T1000 (cell line): ENCODE data around the gene APBB2.
A peak's percentile ranks its signal among the peaks of the same experiment; 100 is the strongest.

Experiments
- DNase-seq: peaks from one replicate; lab custom pipeline; 2025; ENCODE audit warnings: mixed read lengths; lab: John Stamatoyannopoulos, UW

The APBB2 gene

GRCh38 chr4:41189076-41189475 is 25.3 kb downstream of the APBB2 start:
- no peak for DNase-seq

DNA sequence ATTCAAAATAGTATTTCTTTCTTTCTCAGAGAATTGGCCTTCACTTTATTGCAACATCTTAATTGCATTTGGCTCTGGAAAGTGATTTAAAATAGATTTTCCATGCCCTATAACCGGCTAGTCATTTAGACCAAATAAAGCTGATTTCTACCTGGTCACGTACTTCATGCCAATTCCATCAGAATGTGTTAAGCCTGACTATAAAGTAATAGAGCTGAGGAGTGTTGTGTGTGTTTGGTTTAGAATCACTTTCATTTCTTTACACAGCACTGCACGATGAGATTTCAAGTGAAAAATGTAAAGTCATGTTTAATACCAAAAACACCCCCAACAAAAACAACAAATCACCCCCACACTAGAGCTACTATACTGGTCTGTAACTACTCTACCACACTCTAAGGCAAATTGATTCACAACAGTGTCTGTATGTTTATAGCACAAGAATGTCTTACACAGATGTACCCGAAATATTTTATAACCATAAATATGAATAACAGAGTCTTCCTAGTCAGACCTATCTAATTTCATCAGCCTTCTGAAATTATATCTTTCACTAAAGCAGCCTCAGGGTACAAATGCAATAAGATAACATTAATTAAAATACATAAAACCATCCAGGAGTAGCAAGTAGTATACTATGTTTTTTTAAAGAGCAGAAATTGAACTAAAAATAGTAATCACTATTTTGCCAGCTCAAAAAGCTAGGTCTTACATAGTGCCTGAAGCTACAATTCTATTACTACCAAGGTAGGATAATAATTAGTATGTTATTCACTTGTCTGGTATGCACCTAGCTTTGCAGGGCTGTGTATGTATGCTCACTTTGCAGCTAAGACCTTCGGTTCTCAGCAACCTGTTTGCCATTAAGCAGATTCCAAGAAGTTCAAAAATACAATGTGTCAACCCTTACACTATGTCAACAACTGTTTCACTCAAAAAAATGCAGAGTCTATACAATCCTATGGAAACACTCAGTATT is 28.4 kb downstream of the APBB2 start:
- no peak for DNase-seq

GRCh38 chr4:41184009-41184408 is 30.3 kb downstream of the APBB2 start:
- DNase-seq = no peak

- DNase-seq = no peak
These were observed 31.3 kb downstream of the APBB2 start for GRCh38 chr4:41183021-41183553.

DNA sequence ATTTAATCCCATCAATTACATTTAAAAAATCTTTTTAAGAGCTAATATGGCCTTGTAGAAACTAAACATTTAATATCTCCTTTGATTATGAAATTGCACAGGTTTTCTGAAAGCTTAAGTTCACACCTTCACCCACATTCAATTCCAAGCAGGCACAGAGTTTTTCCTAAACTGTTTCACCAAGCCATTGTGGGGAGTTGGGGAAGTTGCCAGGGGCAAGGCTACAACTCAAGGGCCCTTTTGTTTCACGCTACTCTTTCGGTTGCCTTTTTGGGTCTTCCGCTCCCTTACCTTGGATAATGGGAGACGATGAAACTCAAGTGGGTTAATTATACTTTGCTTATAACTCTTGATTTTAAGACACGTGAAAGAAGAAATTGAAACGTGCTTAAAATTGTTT is 33.3 kb downstream of the APBB2 start:
- no peak for DNase-seq

- DNase-seq = no peak
These were observed 34.7 kb downstream of the APBB2 start for GRCh38 chr4:41179498-41180195.

DNA sequence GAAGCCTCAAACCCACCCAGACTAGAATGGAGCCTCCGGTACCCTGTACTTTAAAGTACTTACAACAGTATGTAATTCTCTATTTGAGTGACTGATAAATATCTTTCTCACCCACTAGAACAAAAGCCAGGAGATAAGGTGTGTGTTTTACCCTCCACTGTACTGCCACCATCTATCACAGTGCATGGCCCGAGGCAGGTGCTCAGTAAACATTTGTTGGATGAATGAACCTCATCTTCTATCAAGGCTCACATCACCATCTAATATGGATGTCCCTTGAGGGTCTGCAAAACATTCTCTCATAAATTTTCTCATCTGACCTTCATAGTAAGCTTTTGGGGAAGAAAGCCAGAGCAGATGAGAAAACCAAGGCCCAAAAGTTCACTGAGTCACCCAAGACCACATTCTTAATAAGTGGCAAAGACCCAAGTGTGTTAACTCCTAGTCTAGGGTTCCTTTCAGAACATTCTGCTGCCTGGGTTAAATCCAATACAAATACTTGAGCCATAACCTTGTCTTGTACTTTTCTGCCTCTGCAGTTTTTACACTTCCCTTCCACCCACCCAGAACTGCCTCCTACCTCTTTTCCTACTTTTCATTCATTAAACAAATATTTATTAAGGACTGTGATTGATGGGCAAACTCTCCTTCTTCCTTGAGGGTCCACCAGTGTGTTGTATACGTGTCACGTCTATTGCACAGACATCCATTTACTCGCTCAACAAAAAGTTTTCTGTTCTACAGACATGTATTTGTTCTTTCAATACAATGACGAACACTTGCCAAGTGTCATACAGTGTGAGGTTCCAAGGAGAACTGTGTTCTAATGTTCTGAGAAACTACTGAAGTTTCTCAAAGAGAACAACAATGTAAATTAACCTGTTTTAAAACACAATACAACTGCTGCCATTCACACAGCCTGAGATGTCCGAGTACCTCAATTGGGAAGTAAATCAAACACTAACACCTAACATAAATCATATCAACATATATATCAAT is 35.7 kb downstream of the APBB2 start:
- peak; percentile 50 for DNase-seq

- peak; percentile 31 for DNase-seq
These were observed 37.3 kb downstream of the APBB2 start for GRCh38 chr4:41177016-41177415.

DNA sequence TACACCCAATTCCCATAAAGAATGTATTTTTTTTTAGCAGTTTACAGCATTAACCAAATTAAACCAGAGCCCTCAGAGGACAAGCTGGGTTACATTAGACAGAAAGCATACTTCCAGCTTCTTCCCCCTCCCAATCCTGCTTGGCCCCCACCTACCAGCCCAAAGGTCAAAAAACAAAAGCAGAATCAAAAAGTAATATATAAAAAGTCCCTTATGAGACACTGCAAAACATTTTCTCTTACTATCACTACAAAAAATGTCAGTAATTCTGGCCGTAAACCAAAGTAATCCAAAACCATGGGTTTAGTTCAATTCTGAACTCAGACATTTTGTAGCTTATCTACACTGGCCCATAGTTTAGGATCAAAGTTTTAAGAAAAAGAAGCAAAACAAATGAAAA is 38.0 kb downstream of the APBB2 start:
- DNase-seq = no peak

GRCh38 chr4:41175794-41176193 is 38.5 kb downstream of the APBB2 start:
- no peak for DNase-seq

GRCh38 chr4:41174444-41174843 is 39.9 kb downstream of the APBB2 start:
- no peak for DNase-seq

GRCh38 chr4:41172786-41173185 is 41.6 kb downstream of the APBB2 start:
- DNase-seq = no peak

- no peak for DNase-seq
These were observed 45.0 kb downstream of the APBB2 start for GRCh38 chr4:41169256-41169800.

DNA sequence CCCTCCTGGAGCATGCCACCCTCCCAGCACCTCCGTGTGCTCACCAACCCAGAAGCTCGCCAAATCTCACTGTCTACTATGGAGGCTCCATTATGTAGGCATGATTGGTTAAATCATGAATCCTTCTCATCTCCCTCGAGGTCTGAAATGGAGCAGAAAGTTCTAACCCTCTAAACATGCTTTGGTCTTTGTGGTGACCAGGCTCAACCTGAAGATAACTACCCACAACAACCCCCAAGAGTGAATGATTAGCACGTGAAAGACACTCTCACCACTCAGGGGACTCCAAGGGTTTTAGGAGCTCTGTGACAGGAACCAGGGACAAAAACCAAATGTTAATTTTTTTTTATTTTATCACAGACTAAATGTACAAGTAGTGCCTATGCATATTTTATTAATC is 47.2 kb downstream of the APBB2 start:
- DNase-seq = no peak

DNA sequence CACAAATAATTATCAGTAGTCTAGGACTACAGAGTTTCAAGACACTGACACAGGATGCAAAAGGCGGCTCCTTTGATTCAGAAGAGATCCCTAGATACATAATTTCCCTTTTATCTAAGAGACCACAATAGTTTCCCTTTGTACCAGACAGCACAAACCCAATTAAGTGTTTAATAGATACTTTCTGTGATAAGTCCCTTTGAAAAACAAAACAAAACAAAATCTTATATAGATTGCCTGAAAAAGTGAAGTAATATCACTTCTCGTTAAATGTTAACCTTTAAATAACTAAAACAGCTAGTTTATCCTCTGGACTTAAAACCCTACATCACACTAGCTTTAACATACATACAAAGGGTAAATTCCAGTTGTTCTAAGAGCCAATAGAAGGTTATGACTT is 49.9 kb downstream of the APBB2 start:
- DNase-seq = no peak

DNA sequence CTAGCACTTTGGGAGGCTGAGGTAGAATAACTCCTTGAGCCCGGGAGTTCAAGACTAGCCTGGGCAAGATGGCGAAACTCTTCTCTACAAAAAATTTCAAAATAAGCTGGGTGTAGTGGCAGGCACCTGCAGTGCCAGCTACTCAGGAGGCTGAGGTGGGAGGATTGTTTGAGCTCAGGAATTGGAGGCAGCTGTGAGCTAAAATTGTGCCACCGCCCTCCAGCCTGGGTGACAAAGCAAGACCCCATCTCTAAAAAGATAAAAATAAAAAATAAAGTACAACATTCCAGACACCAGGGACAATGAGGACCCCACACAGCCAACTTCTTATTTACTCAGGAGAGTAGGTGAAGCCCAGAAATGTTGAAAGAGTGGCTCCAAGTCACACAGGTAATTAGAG is 53.0 kb downstream of the APBB2 start:
- DNase-seq = no peak

DNA sequence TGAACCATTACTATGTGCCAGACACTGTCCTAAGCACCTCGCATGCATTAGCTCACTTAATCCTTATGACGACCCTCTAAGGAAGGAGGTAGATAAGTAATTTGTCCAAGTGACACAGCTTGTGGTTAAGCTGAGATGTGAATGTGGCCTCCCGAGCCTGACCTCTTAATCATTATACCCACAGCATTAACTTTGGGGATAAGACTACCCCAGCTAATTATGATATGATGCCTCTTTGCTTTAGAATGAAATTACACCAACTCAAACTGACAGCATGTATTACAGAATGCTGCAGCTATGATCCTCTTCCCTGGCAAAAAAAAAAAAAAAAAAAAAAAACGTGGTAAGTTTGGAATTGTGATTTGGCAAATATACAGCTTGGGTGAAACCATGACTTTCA is 53.5 kb downstream of the APBB2 start:
- DNase-seq = no peak

GRCh38 chr4:41160012-41160789 is 54.1 kb downstream of the APBB2 start:
- DNase-seq = peak; percentile 72

DNA sequence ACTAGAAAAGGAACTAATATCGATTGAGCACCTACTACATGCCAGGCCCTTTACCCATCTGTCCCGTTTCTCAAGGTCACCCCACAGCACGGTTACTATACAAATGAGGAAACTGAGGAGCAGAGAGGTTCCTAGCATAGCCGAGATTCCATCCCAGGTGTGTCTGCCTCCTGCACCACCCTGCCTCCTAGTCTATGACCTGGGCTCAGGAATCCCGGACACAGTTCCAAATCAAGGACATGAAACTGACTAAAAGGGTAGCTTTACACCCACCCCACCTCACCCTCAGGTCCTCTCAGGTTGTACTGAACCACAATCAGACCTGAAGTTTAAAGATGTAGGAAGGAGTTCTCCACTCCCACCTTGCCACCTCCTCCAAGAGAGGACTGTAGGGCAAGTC is 55.6 kb downstream of the APBB2 start:
- no peak for DNase-seq

DNA sequence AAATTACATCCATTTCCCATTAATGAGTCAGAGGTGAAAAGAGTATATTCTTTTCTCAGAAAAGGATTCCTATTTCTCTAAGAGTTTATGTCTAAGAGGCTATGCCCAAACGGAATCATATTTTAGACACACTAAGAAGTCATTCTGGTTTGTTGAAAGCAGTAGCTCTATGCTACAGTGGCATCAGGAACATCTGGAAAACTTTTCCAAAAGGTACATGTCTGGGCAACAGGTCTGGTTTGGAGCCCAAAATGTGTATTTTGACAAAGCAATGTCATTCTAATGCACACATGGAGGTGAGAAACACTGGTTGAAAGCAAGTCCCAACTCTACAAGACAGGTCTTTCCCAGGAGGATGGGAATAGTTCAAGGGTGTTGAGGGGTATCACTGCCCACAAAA is 56.1 kb downstream of the APBB2 start:
- DNase-seq = no peak

DNA sequence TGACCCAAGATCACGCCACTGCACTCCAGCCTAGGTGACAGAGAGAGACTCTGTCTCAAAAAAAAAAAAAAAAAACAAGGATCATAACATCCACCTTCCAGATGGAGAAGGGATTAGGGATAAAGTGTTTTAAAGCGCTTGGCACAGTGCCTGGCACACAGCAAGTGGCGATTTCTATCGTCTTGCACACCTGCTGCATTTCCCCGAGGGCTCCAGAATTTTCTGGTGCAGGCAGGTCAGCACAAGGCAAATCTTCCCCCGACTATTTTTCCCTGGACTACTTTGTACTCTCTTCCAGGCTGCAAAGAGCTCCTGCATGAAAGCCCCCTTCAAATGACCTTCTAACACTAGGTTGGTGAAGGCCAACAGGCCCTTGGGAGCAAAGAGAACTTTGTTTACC is 57.3 kb downstream of the APBB2 start:
- DNase-seq = no peak
